Measurements from ENCODE around the gene SLC30A4.
"Not testable (repeated sequence)": the region's sequence is repeated elsewhere in the genome, so short reads cannot be mapped to it uniquely, and the experiment has no call there.

SLC30A4 gene

DNA sequence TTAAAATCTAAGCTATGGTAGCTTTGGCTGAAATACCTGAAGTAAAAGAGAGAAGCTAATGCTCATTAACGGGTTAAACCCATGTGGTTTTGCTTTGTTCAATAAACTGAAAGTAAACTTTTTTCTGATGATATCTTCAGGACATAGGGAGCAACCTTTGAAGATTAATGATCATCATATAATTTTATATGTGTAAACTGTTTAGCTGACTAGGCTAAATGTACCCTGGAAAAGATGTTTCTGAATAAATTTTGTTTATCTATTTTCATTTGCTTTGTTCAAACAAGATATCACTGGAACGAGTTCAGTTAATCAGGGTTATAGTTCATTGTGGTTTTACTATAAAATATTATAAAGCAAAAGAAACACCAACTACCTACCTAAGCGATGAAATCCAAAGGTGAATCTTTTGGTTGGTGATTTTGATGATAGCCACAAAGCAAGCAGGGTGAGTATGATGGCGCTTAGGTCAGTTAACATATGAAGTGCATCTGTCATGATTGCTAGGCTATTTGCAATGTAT is 11.7 kb downstream of the SLC30A4 start:
- no peak for DNase-seq (ENCODE audit: low read depth)

DNA sequence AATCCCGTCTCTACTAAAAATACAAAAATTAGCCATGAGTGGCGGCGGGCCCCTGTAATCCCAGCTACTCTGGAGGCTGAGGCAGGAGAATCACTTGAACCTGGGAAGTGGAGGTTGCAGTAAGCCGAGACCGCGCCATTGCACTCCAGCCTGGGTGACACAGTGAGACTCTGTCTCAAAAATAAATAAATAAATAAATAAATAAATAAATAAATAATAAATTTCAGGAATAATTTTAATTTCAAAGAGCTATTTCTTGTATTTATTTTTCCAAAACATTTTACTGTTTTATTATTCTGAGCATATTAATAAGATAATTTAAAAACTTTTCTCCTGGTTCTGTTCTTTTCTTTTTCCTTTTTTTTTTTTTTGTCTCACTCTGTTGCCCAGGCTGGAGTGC is 15.4 kb downstream of the SLC30A4 start:
- not testable (repeated sequence) for DNase-seq (ENCODE audit: low read depth)

DNA sequence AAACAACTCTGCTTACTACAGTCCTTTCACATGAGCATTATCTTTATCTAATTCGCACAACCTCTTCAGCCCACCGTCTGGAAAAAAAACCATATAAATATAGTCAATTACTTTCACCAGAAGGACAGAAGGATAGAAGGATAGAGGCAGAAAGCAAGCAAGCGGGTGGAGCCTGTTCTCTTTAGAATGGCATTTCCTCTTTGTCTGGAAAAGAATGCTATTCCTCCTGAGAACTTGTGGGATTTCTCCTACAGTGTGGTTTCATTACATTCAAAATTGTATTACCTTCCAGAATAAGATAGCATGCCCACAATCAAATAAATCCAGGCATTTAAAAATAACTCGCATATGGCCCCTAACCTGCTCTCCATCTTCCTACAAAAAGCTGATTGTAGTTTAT is 23.1 kb downstream of the SLC30A4 start:
- no peak for DNase-seq (ENCODE audit: low read depth)

DNA sequence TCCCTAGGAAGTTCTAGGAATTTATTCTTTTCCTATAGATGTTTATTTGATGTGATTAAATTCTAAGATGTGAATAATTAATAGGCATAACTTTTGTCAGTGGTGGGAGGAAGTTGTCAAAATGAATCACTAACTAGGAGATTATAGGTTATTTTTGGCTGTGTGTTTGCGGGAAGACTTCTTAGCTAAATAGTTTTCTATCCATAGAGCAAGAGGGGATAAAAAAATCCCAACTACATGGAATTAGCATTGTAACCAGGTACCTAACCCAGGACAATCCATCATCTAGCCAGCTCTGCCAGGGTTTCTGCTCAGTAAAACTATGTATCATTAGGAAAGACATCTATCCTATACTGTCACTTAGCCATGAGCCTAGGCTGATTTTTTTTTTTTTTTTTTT is 23.9 kb downstream of the SLC30A4 start:
- no peak for DNase-seq (ENCODE audit: low read depth)

DNA sequence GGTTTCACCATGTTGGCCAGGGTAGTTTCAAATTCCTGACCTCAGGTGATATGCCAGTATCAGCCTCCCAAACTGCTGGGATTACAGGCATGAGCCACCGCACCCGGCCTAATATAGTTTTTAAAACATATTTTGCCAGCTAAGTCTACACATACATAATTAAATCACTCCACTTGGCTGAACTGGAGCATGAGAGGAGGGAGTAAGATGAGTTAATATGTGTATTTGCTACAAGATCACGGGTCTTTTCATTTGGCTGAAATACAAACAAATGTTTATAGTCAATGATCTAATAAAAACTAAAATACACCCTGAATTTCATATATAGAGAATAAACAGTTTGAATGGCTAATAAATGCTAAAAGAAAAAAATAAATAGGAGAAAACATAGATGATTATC is 25.3 kb downstream of the SLC30A4 start:
- no peak for DNase-seq (ENCODE audit: low read depth)

DNA sequence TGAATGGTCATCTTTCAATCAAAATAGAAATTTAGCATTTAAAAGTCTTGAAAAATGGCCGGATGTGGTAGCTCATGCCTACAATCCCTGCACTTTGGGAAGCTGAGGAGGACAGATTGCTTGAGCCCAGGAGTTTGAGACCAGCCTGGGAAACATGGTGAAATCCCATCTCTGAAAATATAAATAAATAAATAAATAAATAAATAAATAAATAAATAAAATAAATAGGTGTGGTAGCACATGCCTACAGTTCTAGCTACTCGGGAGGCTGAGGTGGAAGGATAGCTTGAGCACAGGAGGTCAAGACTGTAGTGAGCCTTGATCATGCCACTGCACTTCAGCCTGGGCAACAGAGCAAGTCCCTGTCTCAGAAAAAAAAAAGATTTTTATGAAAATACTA is 25.9 kb downstream of the SLC30A4 start:
- DNase-seq (ENCODE audit: low read depth) = no peak

DNA sequence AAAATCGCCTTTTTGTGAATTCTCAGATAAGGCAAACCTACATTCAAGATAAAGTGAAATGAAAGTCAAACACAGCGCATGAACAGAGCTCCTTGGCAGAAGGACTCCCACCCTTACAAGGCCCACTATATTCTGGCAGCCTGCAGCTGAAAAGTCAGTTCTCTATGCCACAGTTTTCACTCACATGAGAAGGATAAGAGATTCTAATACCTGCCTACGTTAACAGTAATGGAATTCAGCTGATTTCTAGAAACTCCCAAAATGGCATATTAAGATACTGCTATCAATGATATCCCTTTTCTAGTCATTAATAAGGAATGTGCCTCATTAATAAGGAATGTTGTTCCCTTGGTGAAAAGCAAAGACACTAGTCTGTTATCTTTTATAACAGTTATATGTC is 27.0 kb downstream of the SLC30A4 start:
- no peak for DNase-seq (ENCODE audit: low read depth)

DNA sequence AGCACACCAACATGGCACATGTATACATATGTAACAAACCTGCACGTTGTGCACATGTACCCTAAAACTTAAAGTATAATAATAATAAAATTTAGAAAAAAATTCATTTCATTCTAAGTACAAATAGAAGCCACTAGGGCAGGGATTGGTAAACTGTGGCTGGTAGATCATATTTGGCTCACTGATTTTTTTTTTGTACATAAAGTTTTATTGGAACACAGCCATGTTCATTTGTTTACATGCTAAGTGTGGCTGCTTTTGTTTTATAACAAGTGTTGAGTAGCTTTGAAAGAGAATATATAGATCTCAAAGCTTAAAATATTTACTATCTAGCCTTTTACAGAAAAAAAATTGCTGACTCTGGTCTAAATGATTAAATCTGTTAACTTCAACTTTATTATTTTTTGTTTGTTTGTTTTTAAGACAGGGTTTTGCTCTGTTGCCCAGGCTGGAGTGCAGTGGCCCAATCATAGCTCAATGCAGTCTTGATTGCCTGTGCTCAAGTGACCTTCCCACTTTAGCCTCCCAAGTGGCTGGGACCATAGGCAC is 32.8 kb downstream of the SLC30A4 start:
- DNase-seq (ENCODE audit: low read depth) = no peak

DNA sequence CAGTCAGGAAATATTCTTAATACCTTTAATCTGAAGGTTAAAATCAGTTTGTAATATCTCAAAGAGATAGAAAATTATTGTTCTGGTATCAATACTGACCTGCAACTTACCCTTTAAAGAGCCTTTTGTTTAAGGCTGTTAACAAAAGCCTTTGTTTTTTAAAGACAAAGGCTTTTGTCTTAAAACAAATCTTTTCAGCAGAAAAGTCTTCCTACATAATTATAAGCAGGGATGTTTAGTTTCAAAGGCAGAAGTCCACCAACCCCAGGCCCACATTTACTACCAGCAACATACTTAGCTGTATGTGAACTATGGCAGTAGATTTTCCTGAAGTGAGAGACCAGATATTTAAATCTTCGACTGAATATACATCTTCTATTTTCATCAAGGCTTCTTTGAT is 36.2 kb downstream of the SLC30A4 start:
- no peak for DNase-seq (ENCODE audit: low read depth)

DNA sequence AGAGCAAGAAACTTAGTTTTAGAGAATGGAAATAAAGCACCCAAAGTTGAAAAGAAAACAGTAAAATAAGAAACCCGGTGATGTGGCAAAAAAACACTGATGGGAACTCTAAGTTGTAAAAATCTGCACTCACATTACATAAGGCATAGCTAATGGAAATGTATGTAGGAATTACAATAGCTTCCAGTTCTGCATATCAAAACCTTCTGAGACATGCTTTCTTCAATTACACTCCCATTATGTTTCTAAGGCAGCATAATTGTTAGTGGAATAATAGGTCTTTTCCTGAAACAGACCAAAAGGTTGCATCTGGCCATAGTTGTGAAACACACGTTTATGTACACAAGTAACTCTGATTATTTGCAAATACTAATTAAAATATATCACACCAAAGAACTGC is 41.4 kb downstream of the SLC30A4 start:
- no peak for DNase-seq (ENCODE audit: low read depth)

DNA sequence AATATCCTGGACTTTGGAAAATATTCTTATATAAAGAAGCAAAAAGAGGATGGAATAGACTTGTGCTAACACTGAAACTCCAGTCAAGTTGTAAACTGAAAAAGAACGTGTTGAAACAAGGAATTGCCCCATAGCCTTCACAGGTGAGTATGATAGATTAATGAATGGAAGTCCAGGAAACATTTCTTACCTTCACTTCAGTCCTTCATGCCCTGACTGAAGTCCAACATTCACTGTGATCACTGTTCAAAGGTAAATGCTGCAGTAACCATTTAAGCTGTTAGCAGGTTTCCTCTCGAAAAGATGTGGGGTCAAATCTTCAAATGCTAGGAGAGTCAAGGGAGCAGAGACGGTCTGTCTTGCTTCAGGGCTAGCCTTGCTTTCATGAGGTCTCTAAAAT is 46.1 kb downstream of the SLC30A4 start:
- DNase-seq (ENCODE audit: low read depth) = no peak

DNA sequence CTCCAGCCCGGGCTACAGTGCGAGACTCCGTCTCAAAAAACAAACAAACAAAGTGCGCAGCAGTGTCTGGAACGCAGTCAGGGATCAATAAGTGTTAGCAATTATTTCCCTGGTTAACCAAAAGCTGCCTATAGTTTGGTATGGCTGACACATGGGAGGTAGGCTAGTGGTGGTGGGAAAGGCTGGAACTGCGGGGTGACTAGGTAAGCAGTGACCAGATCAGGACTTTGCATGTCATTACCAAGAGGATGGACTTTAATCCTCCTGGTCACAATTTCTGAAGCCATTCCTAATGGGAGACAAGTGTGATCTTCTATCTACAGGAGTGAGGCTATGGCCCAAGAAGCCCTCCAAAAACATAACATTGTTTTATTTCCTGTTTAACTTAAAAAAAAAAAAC is 47.8 kb downstream of the SLC30A4 start:
- DNase-seq (ENCODE audit: low read depth) = no peak

DNA sequence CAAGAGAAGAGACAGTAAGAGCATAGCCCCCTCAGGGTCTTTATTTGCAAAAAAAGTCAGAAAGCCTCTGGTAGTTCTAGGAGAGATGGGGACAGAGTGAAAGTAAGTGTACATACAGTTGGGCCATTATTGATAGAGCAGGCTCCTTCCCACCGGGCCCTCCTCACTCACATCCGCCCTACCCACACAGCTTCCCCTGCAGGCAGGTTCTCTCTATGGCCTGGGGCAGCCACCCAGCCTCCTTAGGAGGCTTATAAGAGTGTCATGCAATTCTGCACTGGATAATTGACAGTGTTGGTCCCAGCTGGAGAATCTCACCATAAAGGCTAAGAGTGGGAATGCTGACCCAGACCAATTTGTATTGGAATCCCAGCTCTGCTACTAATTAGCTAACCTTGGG is 49.5 kb downstream of the SLC30A4 start:
- no peak for DNase-seq (ENCODE audit: low read depth)

DNA sequence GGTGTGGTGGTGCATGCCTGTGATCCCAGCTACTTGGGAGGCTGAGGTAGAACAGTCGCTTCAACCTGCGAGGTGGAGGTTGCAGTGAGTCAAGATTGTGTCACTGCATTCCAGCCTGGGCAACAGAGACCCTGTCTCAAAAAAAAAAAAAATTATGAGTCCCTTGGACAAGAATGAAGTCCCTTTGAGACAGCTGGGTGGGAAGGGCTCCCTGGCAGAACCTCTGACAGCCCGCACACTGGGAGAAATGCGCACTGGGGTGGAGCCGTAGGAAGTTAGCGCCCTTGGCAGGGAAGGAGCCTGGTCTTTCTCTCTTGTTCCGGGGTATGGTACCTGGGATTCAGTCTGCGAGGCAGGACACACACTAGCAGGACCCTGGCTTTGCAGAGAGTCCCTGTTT is 51.4 kb downstream of the SLC30A4 start:
- DNase-seq (ENCODE audit: low read depth) = no peak

DNA sequence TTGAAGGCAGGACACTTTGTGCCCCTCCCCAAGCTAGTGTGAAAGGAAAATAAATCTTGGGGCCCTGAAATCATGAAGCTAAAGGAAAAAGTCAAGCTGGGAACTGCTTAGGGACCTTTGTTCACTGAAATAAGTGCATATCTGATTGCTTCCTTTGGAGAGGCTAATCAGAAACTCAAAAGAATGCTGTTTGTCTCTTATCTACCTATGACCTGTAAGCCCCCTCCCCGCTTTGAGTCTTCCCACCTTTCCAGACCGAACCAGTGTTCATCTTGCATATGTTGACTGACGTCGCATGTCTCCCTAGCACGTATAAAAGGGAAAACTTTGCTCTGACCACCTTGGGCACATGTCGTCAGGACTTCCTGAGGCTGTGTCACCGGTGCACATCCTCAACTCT is 53.1 kb downstream of the SLC30A4 start:
- DNase-seq (ENCODE audit: low read depth) = no peak

DNA sequence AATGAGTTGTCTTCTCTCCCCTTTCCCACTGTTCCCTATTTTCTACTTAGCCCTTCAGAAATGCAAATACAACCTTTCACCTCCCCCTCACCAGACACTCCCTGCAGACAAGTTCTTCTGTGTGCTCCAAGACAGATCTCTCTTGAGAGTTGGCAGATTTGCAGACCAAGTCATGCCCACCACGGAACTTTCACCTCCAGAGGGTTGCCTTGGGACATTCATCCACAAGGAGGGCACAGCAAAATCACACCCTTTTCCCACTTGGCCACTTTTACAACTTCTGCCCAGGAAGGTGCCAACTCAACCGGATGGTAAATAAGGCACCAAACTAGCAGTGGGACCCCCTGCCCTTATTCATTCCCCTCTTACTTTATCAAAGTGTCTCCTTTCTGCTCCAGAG is 53.5 kb downstream of the SLC30A4 start:
- no peak for DNase-seq (ENCODE audit: low read depth)

DNA sequence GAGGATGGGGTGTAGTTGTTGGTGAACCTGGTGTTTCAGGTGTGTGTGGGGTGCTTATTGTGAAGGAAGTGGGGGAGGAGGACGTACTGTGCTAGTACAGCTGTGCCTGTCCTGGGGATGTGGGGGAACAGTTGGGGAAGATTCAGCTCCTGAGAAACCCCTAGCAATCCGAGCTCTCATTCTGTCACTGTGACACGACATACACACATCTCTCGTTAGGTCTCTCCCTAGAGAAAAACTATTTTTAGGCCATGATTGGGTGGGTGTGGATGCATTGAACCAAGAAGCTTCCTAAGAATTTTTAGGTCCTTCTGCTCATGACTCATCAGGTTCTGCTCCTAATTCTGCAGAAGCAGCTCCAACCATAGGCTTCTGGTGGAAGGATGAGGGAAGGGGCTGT is 54.3 kb downstream of the SLC30A4 start:
- DNase-seq (ENCODE audit: low read depth) = no peak

DNA sequence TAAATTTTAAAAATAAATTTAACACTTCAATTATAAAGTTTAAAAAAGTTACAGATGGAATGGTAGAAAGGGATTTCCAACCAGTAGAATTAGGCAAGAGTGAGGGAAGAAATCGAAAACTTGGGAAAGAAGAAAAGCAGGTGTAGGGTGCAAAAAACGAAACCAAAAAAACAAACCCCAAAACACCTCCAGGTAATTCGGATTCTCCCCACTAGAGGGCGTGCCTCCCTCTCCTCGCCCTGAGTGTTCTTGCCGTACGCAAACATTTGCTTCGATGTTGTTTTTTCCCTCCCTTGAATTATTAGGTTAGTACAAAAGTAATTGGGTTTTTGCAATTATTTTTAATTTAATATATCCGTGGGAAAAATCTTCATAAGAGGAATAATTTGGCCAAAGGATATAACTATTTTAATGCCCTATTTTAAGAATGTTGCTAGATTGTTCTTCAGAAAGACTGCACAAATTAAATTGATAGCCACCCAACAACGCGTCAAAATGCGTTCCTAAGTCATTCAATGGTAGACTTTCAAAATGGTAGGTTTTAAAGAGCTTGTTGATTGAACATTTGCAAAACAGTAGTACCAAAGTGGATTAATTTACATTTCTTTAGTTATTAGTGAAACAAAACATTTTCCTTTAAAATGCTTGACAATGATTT is 63.7 kb downstream of the SLC30A4 start:
- peak; percentile 74 for DNase-seq (ENCODE audit: low read depth)

DNA sequence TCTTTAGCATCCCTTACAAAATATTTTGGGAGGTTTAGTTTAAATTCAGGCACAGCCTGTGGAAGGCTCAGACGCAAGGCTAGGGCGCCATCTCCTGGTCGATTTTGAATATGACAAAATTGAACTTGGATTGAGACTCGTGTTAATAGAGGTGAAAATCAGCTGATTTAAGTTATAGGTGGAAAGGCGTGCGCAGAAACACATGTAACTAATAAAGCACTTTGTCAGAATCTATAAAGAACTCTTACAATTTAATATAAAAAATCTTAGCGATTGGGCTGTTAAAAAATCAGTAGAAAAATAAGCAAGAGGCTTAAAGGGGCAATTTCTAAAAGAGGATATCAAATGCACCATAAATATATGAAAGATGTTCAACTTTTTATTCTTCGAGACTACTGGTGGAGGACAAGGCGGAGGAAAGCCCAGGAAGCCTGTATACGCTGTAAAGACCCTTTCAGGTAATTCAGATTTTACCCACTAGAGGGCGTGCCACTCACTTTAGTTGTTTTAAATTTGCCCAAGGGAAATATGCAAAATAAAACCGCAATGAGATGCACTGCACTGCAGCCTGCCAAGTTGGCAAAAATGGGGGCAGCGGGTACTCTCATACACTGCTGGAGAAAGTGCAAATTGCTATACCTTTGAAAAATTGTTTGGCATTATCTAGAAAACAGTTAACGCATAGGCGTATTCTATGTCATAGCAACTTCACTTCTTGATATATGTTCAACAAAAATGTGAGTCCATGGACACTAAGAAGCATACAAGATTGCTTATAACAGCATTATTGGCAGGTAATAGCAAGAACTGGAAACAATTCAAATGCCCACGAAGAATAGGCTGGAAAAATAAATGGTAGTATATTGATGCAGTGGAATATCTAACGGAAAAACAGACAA is 64.7 kb downstream of the SLC30A4 start:
- peak; percentile 74 for DNase-seq (ENCODE audit: low read depth)

DNA sequence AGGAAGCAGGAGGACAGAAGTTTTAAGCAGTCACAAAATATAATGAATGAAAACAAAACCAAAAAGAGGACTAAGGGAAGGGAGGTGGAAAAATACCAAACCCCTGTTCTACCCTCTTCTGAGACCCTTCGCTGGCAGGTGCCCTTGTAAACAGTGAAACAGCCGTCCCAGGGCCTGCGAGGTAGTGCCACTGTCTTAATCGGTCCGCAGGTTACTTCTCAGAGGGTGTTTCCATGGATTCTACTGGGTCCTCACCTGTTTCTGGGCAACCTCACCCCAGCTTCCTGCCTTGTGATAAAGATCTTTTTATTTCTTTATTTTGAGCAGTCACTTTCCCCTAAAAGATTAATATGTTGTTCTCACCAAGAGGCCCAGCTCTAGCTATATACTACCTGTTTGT is 65.3 kb downstream of the SLC30A4 start:
- no peak for DNase-seq (ENCODE audit: low read depth)

DNA sequence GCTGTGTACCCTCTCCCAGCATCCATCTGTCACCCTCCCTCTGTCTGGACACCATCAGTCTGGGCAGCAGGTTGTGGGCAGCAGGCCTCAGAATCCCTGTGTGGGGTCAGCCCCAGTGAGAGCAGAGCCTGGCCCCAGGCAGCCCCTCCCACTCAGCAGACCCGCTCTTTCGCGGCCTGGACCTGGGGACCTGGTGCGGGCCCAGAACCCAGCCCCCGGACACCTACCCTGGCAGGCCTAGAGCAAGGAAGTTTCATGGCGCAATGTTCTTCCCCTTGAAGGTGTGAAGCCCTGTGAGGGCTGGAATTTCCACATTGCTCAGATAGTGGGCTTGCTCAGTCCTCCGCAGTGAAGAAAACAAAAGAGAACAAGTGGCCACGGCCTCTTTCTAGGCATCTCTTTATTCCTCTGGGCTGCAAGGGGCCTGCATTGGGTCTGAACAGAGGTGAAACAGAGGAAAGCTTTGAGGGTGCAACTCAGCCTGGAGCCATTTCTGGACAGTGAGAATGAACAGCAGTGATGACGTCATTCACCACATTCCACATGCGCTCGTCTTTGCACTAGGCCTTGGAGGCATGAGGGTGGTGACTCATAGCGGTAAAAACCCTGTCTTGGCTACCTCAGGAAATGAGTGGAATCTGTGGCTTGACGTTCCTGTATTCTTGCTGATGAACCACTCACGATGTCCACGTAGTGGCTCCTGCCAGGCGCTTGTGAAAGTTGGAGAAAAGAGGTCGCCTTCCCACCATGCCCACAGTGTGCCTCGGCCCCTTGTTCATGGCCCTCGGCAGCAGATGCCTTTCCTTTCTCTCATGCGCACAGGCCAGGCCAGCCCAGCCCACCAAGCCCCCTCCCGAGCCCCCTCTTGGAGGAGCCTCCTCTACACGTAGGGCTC is 66.1 kb downstream of the SLC30A4 start:
- peak; percentile 39 for DNase-seq (ENCODE audit: low read depth)

DNA sequence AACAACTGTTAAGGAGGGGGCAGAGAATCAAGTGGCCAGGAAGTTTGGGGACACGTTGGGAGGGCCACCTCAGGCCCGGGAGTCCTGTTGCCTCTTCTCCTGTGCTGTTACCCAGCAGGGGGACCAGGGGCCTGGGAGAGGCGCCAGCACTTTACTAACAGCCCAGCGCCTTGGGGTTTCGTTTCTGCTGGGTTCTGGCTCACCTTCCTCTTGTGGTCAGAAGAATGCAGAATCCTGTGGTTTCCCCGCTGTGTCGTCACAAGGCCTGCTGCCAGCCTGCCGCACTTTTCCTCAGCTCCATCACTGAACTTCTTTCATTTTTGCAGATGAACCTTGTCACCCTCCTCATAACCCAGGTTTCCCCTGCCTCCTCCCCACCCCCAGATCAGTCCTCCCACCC is 67.7 kb downstream of the SLC30A4 start:
- peak; percentile 49 for DNase-seq (ENCODE audit: low read depth)
